GM21619 (cell line): ENCODE data around the gene DPP10.
"Not testable (repeated sequence)": the region's sequence is repeated elsewhere in the genome, so short reads cannot be mapped to it uniquely, and the experiment has no call there.

ENCODE experiments used
- ATAC-seq: cut with Tn5 transposase; IDR thresholded peaks from one replicate; pipeline ENCODE4 v1.9.1; 2021; ENCODE audit not compliant: unreplicated experiment

DPP10 gene

GRCh38 chr2:115389898-115390565 lies 947.6 kb downstream of the DPP10 start:
- no peak for ATAC-seq

DNA sequence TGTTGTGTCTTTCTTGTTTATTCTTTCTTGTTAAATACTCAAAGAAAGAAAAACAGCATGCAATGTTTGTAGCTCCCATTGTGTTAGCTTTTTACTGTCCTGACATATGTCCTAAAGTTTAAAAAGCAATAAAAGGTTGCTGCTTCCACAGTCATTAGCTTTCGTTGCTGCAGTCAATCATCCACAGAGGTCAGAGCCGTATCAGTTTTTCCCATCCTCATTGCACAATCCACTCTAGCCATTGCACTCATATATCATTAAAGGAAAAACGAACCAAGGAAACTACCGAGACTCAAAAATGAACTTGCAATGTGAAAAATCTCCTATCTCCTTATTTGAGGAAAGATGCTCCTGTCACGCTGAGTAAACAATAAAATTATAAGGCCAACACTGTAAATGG lies 954.1 kb downstream of the DPP10 start:
- no peak for ATAC-seq

DNA sequence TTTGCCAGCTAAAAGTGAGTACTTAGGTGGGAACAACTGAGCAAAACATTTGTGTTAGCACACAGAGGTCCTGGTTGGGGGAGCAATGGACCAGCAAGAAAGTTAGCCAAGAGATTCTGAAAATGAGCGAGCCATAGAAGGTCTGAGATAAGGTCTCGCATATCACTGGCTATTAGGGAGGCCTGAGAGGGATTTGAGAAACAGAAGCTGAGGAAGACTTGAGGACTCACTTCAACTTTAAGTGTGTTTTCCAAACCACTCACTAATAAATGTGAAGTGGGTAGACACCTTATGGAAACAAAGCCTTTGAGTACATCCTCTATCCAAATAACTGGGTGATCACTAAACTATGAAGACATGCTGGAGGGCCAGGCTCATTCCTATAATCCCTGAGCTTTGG lies 958.5 kb downstream of the DPP10 start:
- ATAC-seq = no peak

DNA sequence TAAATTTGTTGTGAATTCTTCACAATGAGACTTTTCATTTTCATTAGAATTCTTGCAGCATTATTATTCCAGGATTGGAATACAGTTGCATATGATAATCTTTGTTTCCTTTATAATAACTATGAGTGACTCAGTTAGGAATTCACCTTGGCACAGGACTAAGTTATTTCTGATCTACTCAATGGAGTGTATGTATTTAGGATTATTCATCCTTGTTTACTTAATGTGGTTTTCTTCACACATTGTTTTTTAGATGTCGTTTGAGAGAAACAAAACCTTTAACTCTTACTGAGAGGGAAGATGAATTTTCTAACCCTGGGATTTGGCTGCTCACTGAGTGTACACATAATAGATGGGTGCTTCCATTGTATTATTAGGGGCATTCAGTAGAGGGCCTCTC lies 970.1 kb downstream of the DPP10 start:
- ATAC-seq = no peak

DNA sequence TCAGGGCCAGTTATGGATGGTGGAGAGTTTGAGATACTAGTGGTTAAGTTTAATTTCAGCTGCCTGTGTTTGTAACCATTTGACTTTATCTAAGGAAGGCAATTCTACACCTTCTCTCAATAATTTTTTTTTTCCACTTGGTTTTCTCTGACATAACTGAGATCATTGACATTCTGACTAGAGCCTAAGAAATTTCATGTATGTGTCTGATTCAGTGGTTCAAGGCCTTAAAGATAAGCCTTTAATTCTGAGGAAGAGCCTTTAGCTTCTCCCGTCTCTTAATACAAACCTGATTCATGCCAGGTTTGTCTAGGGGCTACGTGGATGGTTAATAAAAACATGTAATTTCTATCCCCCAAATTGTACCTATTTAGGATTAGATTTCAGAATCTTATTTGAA lies 971.4 kb downstream of the DPP10 start:
- ATAC-seq = no peak

- ATAC-seq = no peak
These were observed 972.0 kb downstream of the DPP10 start for GRCh38 chr2:115414466-115414865.

DNA sequence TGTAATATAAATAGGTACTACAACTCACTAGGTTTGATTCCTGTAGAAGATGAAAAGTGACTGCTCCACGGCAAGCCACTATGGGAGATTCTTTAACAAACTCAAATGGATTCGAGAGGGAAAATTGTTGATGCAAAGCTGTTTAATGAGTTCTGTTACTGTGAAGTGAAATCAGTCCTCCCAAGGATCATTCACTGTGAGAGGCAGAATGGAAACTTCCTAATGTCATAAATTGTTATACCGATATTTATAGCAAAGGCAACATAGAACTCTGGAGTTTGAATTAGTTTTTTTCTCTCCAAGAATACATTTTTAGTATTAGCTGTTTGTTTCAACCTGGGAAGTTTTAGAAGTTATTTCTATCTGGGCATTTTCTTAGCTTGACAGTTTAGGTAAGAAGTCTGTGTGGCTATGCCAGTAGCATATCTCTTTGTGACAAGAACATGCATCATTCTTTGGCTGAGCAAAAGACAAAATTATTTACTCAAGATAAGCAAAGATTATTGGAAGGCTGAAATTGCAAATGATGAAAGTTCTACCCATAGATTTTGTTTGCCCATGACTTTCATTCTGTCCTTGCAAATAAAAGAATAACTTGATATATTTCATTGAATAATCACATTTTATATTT lies 979.7 kb downstream of the DPP10 start:
- no peak for ATAC-seq

DNA sequence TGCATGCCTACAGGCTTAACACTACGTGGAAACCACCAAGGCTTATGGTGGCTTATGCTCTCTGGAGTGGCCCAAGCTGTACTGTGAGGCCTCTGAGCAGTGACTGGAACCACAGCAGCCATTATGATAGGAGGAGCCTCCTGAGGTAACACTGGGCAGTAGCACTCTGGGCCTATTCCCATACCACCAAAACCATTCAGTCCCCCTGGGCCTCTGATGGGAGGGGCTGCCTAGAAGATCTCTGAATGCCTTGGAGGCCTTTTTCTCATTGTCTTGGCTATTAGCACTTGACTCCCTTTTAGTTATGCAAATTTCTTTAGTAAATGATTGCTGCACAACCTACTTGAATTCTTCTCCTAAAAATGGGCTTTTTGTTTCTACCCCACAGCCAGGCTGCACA lies 985.0 kb downstream of the DPP10 start:
- ATAC-seq = no peak

DNA sequence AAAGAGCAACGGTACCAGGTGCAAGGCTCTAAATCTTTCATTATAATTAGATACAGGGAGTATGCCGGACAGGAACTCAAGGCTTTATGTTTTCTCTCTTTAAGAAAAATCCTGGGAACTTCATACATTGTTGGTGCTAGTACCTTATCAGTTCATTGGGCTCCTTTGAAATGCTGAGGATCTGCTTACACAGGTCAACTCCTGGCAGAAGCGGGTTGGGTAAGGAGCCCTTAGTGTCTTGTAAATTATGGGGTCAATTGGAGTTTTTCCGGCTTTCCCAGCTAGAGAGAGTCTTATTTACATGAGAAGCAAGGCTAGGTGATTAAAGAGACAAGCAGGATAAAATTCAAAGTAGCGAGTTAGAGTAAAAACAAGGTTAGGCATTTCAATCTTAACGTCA lies 998.3 kb downstream of the DPP10 start:
- not testable (repeated sequence) for ATAC-seq

DNA sequence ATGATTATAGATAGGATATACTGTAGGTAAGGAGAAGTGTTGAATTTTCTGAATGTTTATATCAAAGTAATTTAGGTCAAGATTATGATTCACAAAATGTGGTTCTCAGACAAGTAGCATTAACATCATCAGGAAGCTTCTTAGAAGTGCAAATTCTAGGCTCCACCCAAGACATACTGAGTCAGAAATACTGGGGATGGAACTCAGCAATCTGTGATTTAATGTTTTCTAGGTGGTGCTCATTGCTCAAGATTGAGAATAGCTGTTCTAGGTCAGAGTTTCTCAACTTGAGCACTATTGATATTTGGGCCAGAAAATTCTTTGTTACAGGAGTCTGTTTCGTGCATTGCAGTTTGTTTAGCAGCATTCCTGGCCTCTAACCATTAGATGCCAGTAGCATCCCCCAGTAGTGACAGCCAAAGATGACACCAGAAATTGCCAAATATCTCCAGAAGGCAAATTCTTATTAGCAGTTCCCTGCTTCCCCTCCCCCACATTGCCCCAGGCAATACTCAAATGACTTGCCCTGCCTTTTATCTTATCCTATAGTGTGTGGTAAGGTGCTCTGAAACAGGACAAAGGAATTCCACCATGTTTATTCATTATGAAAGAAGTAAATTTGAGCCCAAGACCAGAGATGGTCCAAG lies 1001.2 kb downstream of the DPP10 start:
- no peak for ATAC-seq

GRCh38 chr2:115460008-115460407 lies 1017.6 kb downstream of the DPP10 start:
- ATAC-seq = no peak

- no peak for ATAC-seq
These were observed 1038.3 kb downstream of the DPP10 start for GRCh38 chr2:115480741-115481140.

- ATAC-seq = no peak
These were observed 1039.4 kb downstream of the DPP10 start for GRCh38 chr2:115481842-115482241.

GRCh38 chr2:115483666-115484065 lies 1041.2 kb downstream of the DPP10 start:
- no peak for ATAC-seq

DNA sequence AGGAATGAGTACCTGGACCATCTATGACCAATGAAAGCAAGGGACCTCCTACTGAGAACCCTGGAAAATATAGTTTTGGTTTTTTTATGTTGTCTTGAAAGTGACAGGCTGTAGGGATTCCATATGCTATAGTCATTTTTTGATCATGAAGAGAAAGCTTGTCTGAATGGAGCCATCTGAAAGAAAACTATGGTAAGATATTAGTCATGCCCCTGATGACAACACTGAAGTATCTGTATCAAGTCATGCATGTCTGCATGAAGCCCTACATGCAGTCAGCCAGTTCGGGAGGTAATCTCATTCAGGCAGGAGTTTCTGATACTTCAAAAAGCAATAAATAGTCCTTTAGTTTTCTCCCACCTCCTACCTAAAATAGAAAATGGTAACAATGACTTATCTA lies 1042.0 kb downstream of the DPP10 start:
- no peak for ATAC-seq

DNA sequence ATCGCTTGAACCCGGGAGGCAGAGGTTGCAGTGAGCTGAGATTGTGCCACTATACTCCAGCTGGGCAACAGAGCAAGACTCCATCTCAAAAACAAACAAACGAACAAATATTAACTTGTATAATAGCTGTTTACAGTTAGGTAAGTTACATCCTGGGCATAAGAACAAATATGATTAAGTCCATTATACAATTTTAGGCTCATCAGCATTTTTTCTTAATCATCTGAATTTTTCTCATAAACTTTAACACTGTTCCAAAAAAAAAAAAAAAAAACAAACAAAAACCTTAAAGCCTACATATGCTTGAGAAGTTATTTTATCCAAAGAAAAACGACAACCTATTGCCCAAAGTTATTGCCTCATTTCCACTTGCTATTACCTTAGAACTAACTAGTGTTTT lies 1042.5 kb downstream of the DPP10 start:
- ATAC-seq = no peak

DNA sequence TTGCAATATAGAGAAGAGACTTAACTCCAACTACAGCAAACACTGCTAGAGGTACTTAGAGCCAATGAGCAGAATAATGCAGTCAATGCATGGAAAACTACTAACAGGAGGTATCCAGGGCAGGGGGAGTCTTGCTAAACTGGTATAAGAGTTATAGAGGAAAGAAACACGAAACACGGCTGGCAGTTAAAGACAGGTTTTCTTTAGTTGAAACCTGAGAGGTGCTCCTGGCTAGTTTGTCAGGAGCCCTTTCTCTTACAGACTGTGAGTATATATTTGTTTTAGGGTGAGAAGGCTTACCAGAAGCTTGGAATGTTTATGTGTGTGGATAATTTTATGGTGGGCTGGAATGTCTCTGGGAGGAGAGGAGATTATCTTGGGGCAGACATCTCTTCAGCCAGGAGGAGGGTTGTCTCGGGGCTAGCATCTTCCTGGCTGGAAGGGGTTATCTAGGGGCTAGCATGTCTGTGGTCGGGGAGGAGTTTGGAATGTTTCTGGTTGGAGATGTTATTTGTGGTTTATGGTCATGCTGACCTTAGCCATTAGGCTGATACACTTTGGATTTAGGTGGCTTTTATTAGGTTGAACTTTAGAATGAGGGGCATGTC lies 1048.8 kb downstream of the DPP10 start:
- no peak for ATAC-seq

DNA sequence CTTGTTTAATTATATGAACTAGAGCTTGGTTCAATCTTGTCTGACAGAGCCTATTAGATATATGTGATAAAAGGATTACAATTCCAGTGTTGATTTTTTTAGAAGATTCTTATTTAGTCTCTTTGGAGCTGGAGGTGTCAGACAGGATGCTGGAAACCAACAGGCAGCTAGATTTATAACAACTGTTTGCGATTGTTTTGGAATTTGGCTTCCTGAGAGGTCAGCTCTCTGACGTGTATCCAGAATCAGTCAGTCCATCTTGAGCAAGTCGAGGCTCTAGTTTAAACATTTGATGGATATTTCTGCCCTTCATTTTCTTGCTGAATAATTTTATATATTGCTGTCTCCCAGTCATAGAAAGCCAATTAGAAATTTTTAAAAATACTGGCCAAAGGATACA lies 1062.9 kb downstream of the DPP10 start:
- no peak for ATAC-seq

- no peak for ATAC-seq
These were observed 1078.3 kb downstream of the DPP10 start for GRCh38 chr2:115520727-115521126.

DNA sequence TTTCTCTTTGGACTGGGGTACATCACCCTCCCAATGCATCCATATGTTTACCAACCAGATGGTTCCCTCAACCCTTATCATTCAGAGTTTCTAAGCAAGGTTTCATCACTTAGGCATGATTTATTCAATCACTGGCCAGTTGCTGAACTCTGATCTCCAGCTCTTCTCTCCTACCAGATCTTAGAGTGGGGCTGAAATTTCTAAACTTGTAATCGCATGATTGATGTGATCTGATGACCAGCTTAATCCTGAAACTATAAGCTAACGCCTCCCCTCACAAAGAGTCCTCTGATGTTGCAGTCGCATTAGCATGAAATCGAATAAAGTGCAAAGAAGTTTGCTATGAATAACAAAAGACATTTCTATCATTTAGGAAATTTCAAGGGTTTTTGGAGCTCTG lies 1082.0 kb downstream of the DPP10 start:
- no peak for ATAC-seq

- no peak for ATAC-seq
These were observed 1087.2 kb downstream of the DPP10 start for GRCh38 chr2:115529627-115530026.

GRCh38 chr2:115533081-115533480 lies 1090.6 kb downstream of the DPP10 start:
- no peak for ATAC-seq
